GM06990 (cell line): Measurements from ENCODE around the gene ASB17.
A peak's percentile ranks its signal among the peaks of the same experiment; 100 is the strongest.

Experiments used
- DNase-seq: peaks from one replicate; pipeline ENCODE4 v3.0.0-alpha.2; 2011; ENCODE audit not compliant: insufficient read length; ENCODE audit errors: extremely low read depth
- H3K27me3 ChIP-seq: replicated peaks from 2 replicates; pipeline ENCODE4 v1.6.0; 2011; ENCODE audit warnings: low read length; ENCODE audit not compliant: control insufficient read depth, insufficient read depth
- H3K36me3 ChIP-seq: 2 replicates; pipeline ENCODE4 v1.5.1; 2011; ENCODE audit warnings: low read length; ENCODE audit not compliant: control insufficient read depth, insufficient read depth
- H3K4me3 ChIP-seq: replicated peaks from 2 replicates; pipeline ENCODE4 v1.5.1; 2011; ENCODE audit warnings: low read depth, mild to moderate bottlenecking, control low read depth, low read length
- CTCF ChIP-seq: IDR thresholded peaks from 2 replicates; pipeline ENCODE4 v1.5.1; 2011; ENCODE audit warnings: low read length, control low read depth, mild to moderate bottlenecking, inconsistent platforms; ENCODE audit not compliant: insufficient read depth, poor library complexity, severe bottlenecking

ASB17 gene

DNA sequence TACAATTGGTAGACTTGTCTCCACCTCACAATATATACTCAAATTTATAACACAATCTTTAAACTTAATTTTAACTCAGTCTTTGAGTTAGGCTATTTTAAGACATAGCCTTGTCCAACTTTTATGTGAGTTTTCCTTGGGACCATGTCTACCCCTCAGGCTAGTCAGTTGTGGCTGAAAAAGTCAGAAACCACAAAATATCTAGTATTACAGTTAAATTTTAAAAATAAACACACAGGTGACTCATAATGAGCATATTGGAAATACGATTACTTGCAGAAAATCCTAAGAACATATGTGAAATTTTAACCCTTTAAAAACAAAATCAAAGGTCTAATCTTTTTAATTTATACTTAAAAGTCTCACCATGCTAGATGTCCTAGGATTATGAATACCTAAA is 4.8 kb upstream of the ASB17 start:
- H3K4me3 ChIP-seq, result no peak overlapping the region
- H3K36me3 ChIP-seq, result no peaks in the 10 kb centered on the region
- TF ChIP-seq CTCF, result no peak
- peak; percentile 24 for DNase-seq
- H3K27me3 ChIP-seq, result no peaks in the 10 kb centered on the region

DNA sequence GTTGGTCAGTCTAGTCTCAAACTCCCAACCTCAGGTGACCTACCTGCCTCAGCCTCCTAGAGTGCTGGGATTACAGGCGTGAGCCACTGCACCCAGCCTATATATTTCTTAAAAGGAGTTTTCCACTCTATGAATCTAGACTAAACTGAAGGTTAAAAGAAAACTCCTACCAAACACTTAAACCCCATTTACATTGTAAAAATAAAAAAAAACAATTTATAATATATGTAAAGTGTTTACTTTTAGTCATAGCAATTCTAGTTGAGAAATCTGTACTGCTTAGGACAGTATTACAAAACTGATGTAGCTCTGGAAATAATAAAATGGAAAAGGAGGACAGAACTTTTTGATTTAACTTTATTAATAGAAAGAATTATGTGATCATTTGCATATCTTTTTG is 9.5 kb downstream of the ASB17 start:
- TF ChIP-seq CTCF, result no peak
- Histone ChIP-seq H3K4me3 (no peak overlapping the region), H3K36me3 (no peaks in the 10 kb centered on the region), H3K27me3 (no peaks in the 10 kb centered on the region)
- no peak for DNase-seq

DNA sequence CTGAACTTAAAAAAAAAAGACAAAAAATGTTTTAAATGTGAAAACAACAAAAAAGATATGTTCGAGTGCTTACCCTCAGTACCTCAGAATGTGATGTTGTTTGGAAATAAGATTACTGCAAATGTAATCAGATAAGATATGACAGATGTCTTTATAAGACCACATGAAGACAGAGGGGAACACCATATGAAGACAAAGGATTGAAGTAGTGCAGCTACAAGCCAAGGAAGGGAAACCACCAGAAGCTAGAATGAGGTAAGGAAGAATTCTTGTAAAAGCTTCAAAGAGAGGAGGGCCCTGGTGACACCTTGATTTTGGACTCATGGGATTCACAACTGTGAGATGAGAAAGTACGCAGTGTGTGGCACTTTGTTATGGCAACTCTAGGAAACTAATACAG is 15.4 kb downstream of the ASB17 start:
- H3K4me3 ChIP-seq, result no peak overlapping the region
- no peak for TF ChIP-seq CTCF
- H3K27me3 ChIP-seq, result no peaks in the 10 kb centered on the region
- no peak for DNase-seq
- H3K36me3 ChIP-seq, result no peaks in the 10 kb centered on the region

DNA sequence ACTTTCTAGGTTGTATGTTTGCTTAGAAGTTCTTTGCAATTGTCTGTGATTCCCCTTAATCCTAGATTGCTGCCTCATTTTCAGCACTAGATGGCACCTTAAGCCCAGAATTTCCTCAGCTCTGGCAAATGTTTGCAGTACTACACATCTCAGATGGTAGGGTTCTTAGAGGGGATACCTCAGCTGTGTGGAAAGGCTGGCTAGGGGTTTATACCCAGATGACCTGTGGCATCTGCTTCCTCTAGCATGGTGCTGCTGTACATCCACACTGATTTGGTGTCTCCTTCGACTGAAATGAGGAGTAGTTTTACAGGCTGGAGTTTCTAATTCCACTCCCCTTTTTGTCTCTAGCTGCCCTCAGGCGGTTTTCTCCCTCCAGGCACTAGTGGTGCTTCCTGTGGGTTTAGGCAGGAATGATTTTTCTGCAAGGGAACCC is 23.5 kb downstream of the ASB17 start:
- peak; percentile 66 for TF ChIP-seq CTCF
- no peaks in the 10 kb centered on the region for H3K36me3 ChIP-seq
- peak; percentile 46 for DNase-seq
- no peak overlapping the region for H3K4me3 ChIP-seq
- H3K27me3 ChIP-seq, result no peaks in the 10 kb centered on the region

- TF ChIP-seq CTCF, result no peak
These were observed 30.8 kb downstream of the ASB17 start for GRCh38 chr1:75901371-75901770.

GRCh38 chr1:75884437-75884836 is 47.8 kb downstream of the ASB17 start:
- Histone ChIP-seq H3K36me3 (no peaks in the 10 kb centered on the region), H3K27me3 (no peaks in the 10 kb centered on the region), H3K4me3 (no peak overlapping the region)
- no peak for TF ChIP-seq CTCF
- DNase-seq, result no peak

More at GRCh38 chr1:75901371-75901770, 30.8 kb downstream of the ASB17 start:
- Histone ChIP-seq H3K36me3 (no peaks in the 10 kb centered on the region), H3K27me3 (no peaks in the 10 kb centered on the region), H3K4me3 (no peak overlapping the region)
- DNase-seq, result no peak
